ENCODE measurements around the gene ATXN2.
"Not testable (repeated sequence)": the region's sequence is repeated elsewhere in the genome, so short reads cannot be mapped to it uniquely, and the experiment has no call there.

The ATXN2 gene

GRCh38 chr12:111584959-111585358 is 14.2 kb downstream of the ATXN2 start:
- H2BK5ac ChIP-seq (ENCODE audit: low read depth, low read length, poor library complexity, severe bottlenecking) = no peak overlapping the region
- H3K9me3 ChIP-seq (ENCODE audit: control insufficient read depth, low read length) = no peaks in the 10 kb centered on the region
- WGBS = 83% methylated on average over 4 of the region's 4 CpGs
- H3K27ac ChIP-seq (ENCODE audit: low read length, poor library complexity, severe bottlenecking) = no peak overlapping the region
- peaks cover under 1 to 12% of the 10 kb centered on the region in 2 experiments for H3K36me3 ChIP-seq (ENCODE audit: control insufficient read depth in 1 of 2, insufficient read depth in 2 of 2, low read depth in 1 of 2, low read length in 2 of 2)
- no peak overlapping the region for H4K8ac ChIP-seq (ENCODE audit: low read length)
- H2BK12ac ChIP-seq (ENCODE audit: low read length in 2 of 2) = no peak overlapping the region
- no peak overlapping the region for H2BK15ac ChIP-seq (ENCODE audit: low read depth, poor library complexity, severe bottlenecking)
- H2BK120ac ChIP-seq (ENCODE audit: low read depth, low read length) = no peak overlapping the region
- DNase-seq = no peak
- no peak overlapping the region for H4K91ac ChIP-seq (ENCODE audit: low read length)
- peaks cover 6% of the 10 kb centered on the region for H3K4me1 ChIP-seq (ENCODE audit: control insufficient read depth, insufficient read depth, low read depth, low read length)
- H2AK5ac ChIP-seq (ENCODE audit: low read length, severe bottlenecking) = no peak overlapping the region
- no peak overlapping the region for H3K14ac ChIP-seq (ENCODE audit: low read length in 2 of 2)
- no peaks in the 10 kb centered on the region for H3K27me3 ChIP-seq (ENCODE audit: control insufficient read depth in 1 of 2, insufficient read depth in 1 of 2, low read length in 2 of 2)
- no peak overlapping the region for H2AFZ ChIP-seq (ENCODE audit: low read depth, low read length)
- H3K4me3 ChIP-seq (ENCODE audit: insufficient read depth in 1 of 2, low read depth in 1 of 2, low read length in 2 of 2) = no peak overlapping the region
- no peak overlapping the region for H3K4ac ChIP-seq (ENCODE audit: low read depth in 1 of 2, low read length in 2 of 2)
- no peak overlapping the region for H3K9ac ChIP-seq (ENCODE audit: low read length)
- H3K23ac ChIP-seq (ENCODE audit: low read length in 2 of 2) = no peak overlapping the region
- H3K4me2 ChIP-seq (ENCODE audit: low read length, poor library complexity, severe bottlenecking) = no peak overlapping the region
- H3K18ac ChIP-seq (ENCODE audit: low read depth in 1 of 2, low read length in 2 of 2) = no peak overlapping the region
- no peaks in the 10 kb centered on the region for H3K79me1 ChIP-seq (replicated peaks; ENCODE audit: low read length, poor library complexity, severe bottlenecking)

GRCh38 chr12:111583506-111583905 is 15.6 kb downstream of the ATXN2 start:
- H3K4ac ChIP-seq (ENCODE audit: low read depth in 1 of 2, low read length in 2 of 2); H3K14ac ChIP-seq (ENCODE audit: low read length in 2 of 2); H3K79me1 ChIP-seq (replicated peaks; ENCODE audit: low read length, poor library complexity, severe bottlenecking); H2BK120ac ChIP-seq (ENCODE audit: low read depth, low read length); H3K18ac ChIP-seq (ENCODE audit: low read depth in 1 of 2, low read length in 2 of 2); H3K27me3 ChIP-seq (ENCODE audit: control insufficient read depth in 1 of 2, insufficient read depth in 1 of 2, low read length in 2 of 2); H2BK5ac ChIP-seq (ENCODE audit: low read depth, low read length, poor library complexity, severe bottlenecking); H3K9ac ChIP-seq (ENCODE audit: low read length); H3K4me2 ChIP-seq (ENCODE audit: low read length, poor library complexity, severe bottlenecking); H3K23ac ChIP-seq (ENCODE audit: low read length in 2 of 2); H3K4me3 ChIP-seq (ENCODE audit: insufficient read depth in 1 of 2, low read depth in 1 of 2, low read length in 2 of 2); H4K8ac ChIP-seq (ENCODE audit: low read length); H4K91ac ChIP-seq (ENCODE audit: low read length); H2AFZ ChIP-seq (ENCODE audit: low read depth, low read length); H3K9me3 ChIP-seq (ENCODE audit: control insufficient read depth, low read length); H3K27ac ChIP-seq (ENCODE audit: low read length, poor library complexity, severe bottlenecking); DNase-seq; H2AK5ac ChIP-seq (ENCODE audit: low read length, severe bottlenecking); H2BK12ac ChIP-seq (ENCODE audit: low read length in 2 of 2); H3K4me1 ChIP-seq (ENCODE audit: control insufficient read depth, insufficient read depth, low read depth, low read length): not testable (repeated sequence)
- Histone ChIP-seq H3K36me3 (ENCODE audit: control insufficient read depth in 1 of 2, insufficient read depth in 2 of 2, low read depth in 1 of 2, low read length in 2 of 2) (peaks cover 3 to 12% of the 10 kb centered on the region in 2 experiments), H2BK15ac (ENCODE audit: low read depth, poor library complexity, severe bottlenecking) (peak overlapping the region; percentile 23)
- 98% methylated on average over 3 of the region's 6 CpGs for WGBS

- Histone ChIP-seq H3K79me1 (replicated peaks; ENCODE audit: low read length, poor library complexity, severe bottlenecking) (no peaks in the 10 kb centered on the region), H4K91ac (ENCODE audit: low read length) (no peak overlapping the region), H3K4me3 (ENCODE audit: insufficient read depth in 1 of 2, low read depth in 1 of 2, low read length in 2 of 2) (no peak overlapping the region), H3K27me3 (ENCODE audit: control insufficient read depth in 1 of 2, insufficient read depth in 1 of 2, low read length in 2 of 2) (no peaks in the 10 kb centered on the region), H2AK5ac (ENCODE audit: low read length, severe bottlenecking) (no peak overlapping the region), H2BK12ac (ENCODE audit: low read length in 2 of 2) (no peak overlapping the region), H2BK5ac (ENCODE audit: low read depth, low read length, poor library complexity, severe bottlenecking) (no peak overlapping the region), H3K18ac (ENCODE audit: low read depth in 1 of 2, low read length in 2 of 2) (no peak overlapping the region), H3K9ac (ENCODE audit: low read length) (no peak overlapping the region), H2AFZ (ENCODE audit: low read depth, low read length) (no peak overlapping the region), H3K9me3 (ENCODE audit: control insufficient read depth, low read length) (no peaks in the 10 kb centered on the region), H3K4ac (ENCODE audit: low read depth in 1 of 2, low read length in 2 of 2) (no peak overlapping the region), H3K4me1 (ENCODE audit: control insufficient read depth, insufficient read depth, low read depth, low read length) (peaks cover 8% of the 10 kb centered on the region), H4K8ac (ENCODE audit: low read length) (no peak overlapping the region), H3K27ac (ENCODE audit: low read length, poor library complexity, severe bottlenecking) (no peak overlapping the region), H2BK15ac (ENCODE audit: low read depth, poor library complexity, severe bottlenecking) (no peak overlapping the region), H3K4me2 (ENCODE audit: low read length, poor library complexity, severe bottlenecking) (no peak overlapping the region), H3K14ac (ENCODE audit: low read length in 2 of 2) (no peak overlapping the region), H3K23ac (ENCODE audit: low read length in 2 of 2) (no peak overlapping the region), H2BK120ac (ENCODE audit: low read depth, low read length) (no peak overlapping the region), H3K36me3 (ENCODE audit: control insufficient read depth in 1 of 2, insufficient read depth in 2 of 2, low read depth in 1 of 2, low read length in 2 of 2) (peaks cover 3 to 15% of the 10 kb centered on the region in 2 experiments)
- WGBS = 99% methylated on average over 11 of the region's 12 CpGs
- no peak for DNase-seq
These were observed 16.9 kb downstream of the ATXN2 start for GRCh38 chr12:111582133-111582747.

GRCh38 chr12:111581434-111582132 is 17.5 kb downstream of the ATXN2 start:
- Histone ChIP-seq H2BK15ac (ENCODE audit: low read depth, poor library complexity, severe bottlenecking) (no peak overlapping the region), H3K18ac (ENCODE audit: low read depth in 1 of 2, low read length in 2 of 2) (no peak overlapping the region), H3K27me3 (ENCODE audit: control insufficient read depth in 1 of 2, insufficient read depth in 1 of 2, low read length in 2 of 2) (no peaks in the 10 kb centered on the region), H3K79me1 (replicated peaks; ENCODE audit: low read length, poor library complexity, severe bottlenecking) (no peaks in the 10 kb centered on the region), H2AFZ (ENCODE audit: low read depth, low read length) (no peak overlapping the region), H2BK120ac (ENCODE audit: low read depth, low read length) (no peak overlapping the region), H3K27ac (ENCODE audit: low read length, poor library complexity, severe bottlenecking) (no peak overlapping the region), H2AK5ac (ENCODE audit: low read length, severe bottlenecking) (no peak overlapping the region), H4K91ac (ENCODE audit: low read length) (peak overlapping the region; percentile 11), H3K4me2 (ENCODE audit: low read length, poor library complexity, severe bottlenecking) (no peak overlapping the region), H3K9me3 (ENCODE audit: control insufficient read depth, low read length) (no peaks in the 10 kb centered on the region), H4K8ac (ENCODE audit: low read length) (no peak overlapping the region), H3K9ac (ENCODE audit: low read length) (no peak overlapping the region), H2BK12ac (ENCODE audit: low read length in 2 of 2) (no peak overlapping the region), H3K23ac (ENCODE audit: low read length in 2 of 2) (no peak overlapping the region), H3K4ac (ENCODE audit: low read depth in 1 of 2, low read length in 2 of 2) (no peak overlapping the region), H3K4me1 (ENCODE audit: control insufficient read depth, insufficient read depth, low read depth, low read length) (peaks cover 8% of the 10 kb centered on the region), H3K36me3 (ENCODE audit: control insufficient read depth in 1 of 2, insufficient read depth in 2 of 2, low read depth in 1 of 2, low read length in 2 of 2) (peaks cover 3 to 15% of the 10 kb centered on the region in 2 experiments), H3K14ac (ENCODE audit: low read length in 2 of 2) (no peak overlapping the region), H2BK5ac (ENCODE audit: low read depth, low read length, poor library complexity, severe bottlenecking) (no peak overlapping the region), H3K4me3 (ENCODE audit: insufficient read depth in 1 of 2, low read depth in 1 of 2, low read length in 2 of 2) (no peak overlapping the region)
- 97% methylated on average over 14 of the region's 15 CpGs for WGBS
- no peak for DNase-seq

Measured in mesenchymal stem cell (in vitro differentiated cells and primary cell).